HEK293 (cell line): ENCODE results near the gene PACSIN3.

Experiments used
- CTCF ChIA-PET: fragments of 350-600 bp; formaldehyde crosslinking; extraction: SDS; loops from one replicate; lab custom pipeline; 2021; ENCODE audit warnings: antibody characterized with exemption; lab: Yijun Ruan, JAX
- POLR2A ChIA-PET: fragments of 300-600 bp; formaldehyde crosslinking; extraction: SDS; loops from one replicate; lab custom pipeline; 2020; ENCODE audit warnings: antibody characterized with exemption, inconsistent platforms; lab: Yijun Ruan, JAX
- H3K27ac ChIP-seq: fragments of 200-500 bp; sonication (Bioruptor generic); 2 replicates; pipeline ENCODE4 v1.5.1; 2014; ENCODE audit warnings: low read depth, low read length, control low read depth, inconsistent platforms; ENCODE audit errors: extremely low read depth
- H3K36me3 ChIP-seq, 2 experiments: fragments of 200-500 bp in 1 of 2; sonication (Bioruptor generic) in 1 of 2; 1 replicate in 1 of 2; 2 replicates in 1 of 2; pipeline ENCODE4 v1.5.1; 2014 to 2017; ENCODE audit warnings: inconsistent platforms in 2 of 2, low read length in 2 of 2; ENCODE audit not compliant: control insufficient read depth in 2 of 2, insufficient read depth in 1 of 2
- H3K4me1 ChIP-seq: fragments of 200-500 bp; sonication (Bioruptor generic); 2 replicates; pipeline ENCODE4 v1.5.1; 2014; ENCODE audit warnings: mild to moderate bottlenecking, low read length, inconsistent platforms; ENCODE audit not compliant: control insufficient read depth, insufficient read depth
- H3K4me3 ChIP-seq: 2 replicates; pipeline ENCODE4 v1.5.1; 2011; ENCODE audit warnings: low read depth, mild to moderate bottlenecking, control low read depth, low read length, moderate library complexity
- H3K9me3 ChIP-seq: fragments of 200-500 bp; sonication (Bioruptor generic); 2 replicates; pipeline ENCODE4 v1.5.1; 2014; ENCODE audit warnings: low read depth, low read length, inconsistent platforms; ENCODE audit not compliant: control insufficient read depth, insufficient read depth
- CTCF ChIP-seq: fragments of 450-650 bp; formaldehyde crosslinking; IDR thresholded peaks from 2 replicates; pipeline ENCODE4 v1.5.1; 2016; ENCODE audit warnings: missing biosample characterization, missing genetic modification characterization
- EGR2 ChIP-seq: fragments of 450-650 bp; formaldehyde crosslinking; IDR thresholded peaks from 2 replicates; pipeline ENCODE4 v1.5.1; 2016; ENCODE audit warnings: low read depth, missing biosample characterization, missing genetic modification characterization
- GLIS1 ChIP-seq: fragments of 450-650 bp; formaldehyde crosslinking; IDR thresholded peaks from 2 replicates; pipeline ENCODE4 v1.5.1; 2016; ENCODE audit warnings: missing biosample characterization, missing genetic modification characterization
- GLIS2 ChIP-seq: fragments of 450-650 bp; formaldehyde crosslinking; IDR thresholded peaks from 2 replicates; pipeline ENCODE4 v1.5.1; 2016; ENCODE audit warnings: missing biosample characterization, missing genetic modification characterization
- KLF10 ChIP-seq: fragments of 450-650 bp; IDR thresholded peaks from 2 replicates; pipeline ENCODE4 v1.5.1; 2018; ENCODE audit warnings: missing biosample characterization, mild to moderate bottlenecking, missing genetic modification characterization
- KLF8 ChIP-seq: fragments of 450-650 bp; formaldehyde crosslinking; IDR thresholded peaks from 2 replicates; pipeline ENCODE4 v1.5.1; 2016; ENCODE audit warnings: missing biosample characterization, missing genetic modification characterization
- OVOL3 ChIP-seq: fragments of 450-650 bp; formaldehyde crosslinking; IDR thresholded peaks from 2 replicates; pipeline ENCODE4 v1.5.1; 2016; ENCODE audit warnings: missing biosample characterization, missing genetic modification characterization
- PATZ1 ChIP-seq: fragments of 450-650 bp; formaldehyde crosslinking; IDR thresholded peaks from 2 replicates; pipeline ENCODE4 v1.5.1; 2016; ENCODE audit warnings: missing biosample characterization, missing genetic modification characterization
- PBX3 ChIP-seq: sonication (generic); formaldehyde crosslinking; IDR thresholded peaks from 2 replicates; pipeline ENCODE4 v1.8.1; 2022; ENCODE audit warnings: mild to moderate bottlenecking, moderate library complexity, missing genetic modification reagents
- PRDM10 ChIP-seq: fragments of 450-650 bp; formaldehyde crosslinking; IDR thresholded peaks from 2 replicates; pipeline ENCODE4 v1.5.1; 2016; ENCODE audit warnings: missing biosample characterization, missing genetic modification characterization
- SCRT2 ChIP-seq: fragments of 450-650 bp; formaldehyde crosslinking; IDR thresholded peaks from 2 replicates; pipeline ENCODE4 v1.5.1; 2016; ENCODE audit warnings: missing biosample characterization, missing genetic modification characterization
- SP2 ChIP-seq: fragments of 450-650 bp; formaldehyde crosslinking; IDR thresholded peaks from 2 replicates; pipeline ENCODE4 v1.5.1; 2016; ENCODE audit warnings: missing biosample characterization, missing genetic modification characterization
- SP3 ChIP-seq: fragments of 450-650 bp; formaldehyde crosslinking; IDR thresholded peaks from 2 replicates; pipeline ENCODE4 v1.5.1; 2016; ENCODE audit warnings: missing biosample characterization, missing genetic modification characterization
- YY1 ChIP-seq: fragments of 450-650 bp; formaldehyde crosslinking; IDR thresholded peaks from 2 replicates; pipeline ENCODE4 v1.5.1; 2018; ENCODE audit warnings: missing biosample characterization, missing genetic modification characterization
- YY2 ChIP-seq: fragments of 450-650 bp; formaldehyde crosslinking; IDR thresholded peaks from 2 replicates; pipeline ENCODE4 v1.5.1; 2016; ENCODE audit warnings: missing biosample characterization, missing genetic modification characterization
- ZBTB17 ChIP-seq: fragments of 450-650 bp; formaldehyde crosslinking; IDR thresholded peaks from 2 replicates; pipeline ENCODE4 v1.5.1; 2016; ENCODE audit warnings: missing biosample characterization, missing genetic modification characterization
- ZFHX2 ChIP-seq: fragments of 450-650 bp; formaldehyde crosslinking; conservative IDR thresholded peaks from 2 replicates; pipeline ENCODE4 v1.5.1; 2016; ENCODE audit warnings: missing biosample characterization, missing genetic modification characterization
- ZIC2 ChIP-seq: fragments of 450-650 bp; formaldehyde crosslinking; IDR thresholded peaks from 2 replicates; pipeline ENCODE4 v1.5.1; 2016; ENCODE audit warnings: missing biosample characterization, missing genetic modification characterization
- ZNF174 ChIP-seq: fragments of 450-650 bp; formaldehyde crosslinking; IDR thresholded peaks from 2 replicates; pipeline ENCODE4 v1.5.0; 2017; ENCODE audit warnings: missing biosample characterization, mild to moderate bottlenecking, missing genetic modification characterization
- ZNF2 ChIP-seq: fragments of 450-650 bp; formaldehyde crosslinking; IDR thresholded peaks from 2 replicates; pipeline ENCODE4 v1.5.1; 2016; ENCODE audit warnings: missing biosample characterization, missing genetic modification characterization
- ZNF335 ChIP-seq: fragments of 450-650 bp; formaldehyde crosslinking; conservative IDR thresholded peaks from 2 replicates; pipeline ENCODE4 v1.5.1; 2016; ENCODE audit warnings: missing biosample characterization, missing genetic modification characterization
- ZNF473 ChIP-seq: fragments of 450-650 bp; formaldehyde crosslinking; IDR thresholded peaks from 2 replicates; pipeline ENCODE4 v1.5.1; 2017; ENCODE audit warnings: missing biosample characterization, missing genetic modification characterization
- ZNF621 ChIP-seq: fragments of 450-650 bp; formaldehyde crosslinking; IDR thresholded peaks from 2 replicates; pipeline ENCODE4 v1.5.1; 2017; ENCODE audit warnings: missing biosample characterization, missing genetic modification characterization
- ZNF658 ChIP-seq: fragments of 450-650 bp; formaldehyde crosslinking; IDR thresholded peaks from 2 replicates; pipeline ENCODE4; 2016; ENCODE audit warnings: missing biosample characterization, missing genetic modification characterization
- ZNF76 ChIP-seq: fragments of 450-650 bp; formaldehyde crosslinking; IDR thresholded peaks from 2 replicates; pipeline ENCODE4; 2016; ENCODE audit warnings: low read depth, missing biosample characterization, missing genetic modification characterization, borderline replicate concordance
- ZSCAN30 ChIP-seq: fragments of 450-650 bp; IDR thresholded peaks from 2 replicates; pipeline ENCODE4 v1.5.1; 2018; ENCODE audit warnings: missing biosample characterization, mild to moderate bottlenecking, missing genetic modification characterization, moderate library complexity
- ZXDB ChIP-seq: fragments of 450-650 bp; formaldehyde crosslinking; IDR thresholded peaks from 2 replicates; pipeline ENCODE4 v1.5.1; 2016; ENCODE audit warnings: missing biosample characterization, missing genetic modification characterization

Gene PACSIN3

GRCh38 chr11:47176328-47177228 lies 9.7 kb downstream of the PACSIN3 start, which contains the start of gene ARFGAP2:
Gene ARFGAP2, minus strand, starts transcription at chr11:47176879. Its CDS starts 26 bp downstream, at chr11:47176853.
- Histone ChIP-seq H3K4me3 (peak within 1 kb of the TSS; percentile 97), H3K27ac (peak within 1 kb of the TSS; percentile 70), H3K4me1 (no peaks in the 10 kb centered on the region), H3K9me3 (no peaks in the 10 kb centered on the region), H3K36me3 (peaks cover 0 to 71% of the 10 kb centered on the region in 2 experiments; a peak in 1 of 3 replicates)
- POLR2A ChIA-PET: interaction anchor here (1.7 to 4.4 kb wide), 3 partner anchors 39 to 72 kb away, joined by 3 to 45 read pairs (median 6); partner anchors contain the start of genes ACP2 and DDB2
- CTCF ChIA-PET: interaction anchor here (0.6 to 4.0 kb wide), 12 partner anchors 12 to 648 kb away, joined by 3 to 25 read pairs (median 6); partner anchors contain the start of gene ACP2
- TF ChIP-seq ZNF473 (tag by site-specific recombination) (no peak), SP3 (tag by site-specific recombination) (peak; percentile 48), ZBTB17 (peak; percentile 68), ZNF174 (tag by site-specific recombination) (no peak), ZIC2 (tag by site-specific recombination) (0 out of 2 replicates have a peak, but pooled peaks have one; percentile 18), YY1 (tag by site-specific recombination) (peak; percentile 74), GLIS2 (peak; percentile 87), ZNF2 (0 out of 2 replicates have a peak, but pooled peaks have one; percentile 16), ZSCAN30 (tag by site-specific recombination) (no peak), ZNF658 (tag by site-specific recombination) (no peak), EGR2 (tag by site-specific recombination) (peak; percentile 84), SCRT2 (0 out of 2 replicates have a peak, but pooled peaks have one; percentile 18), PBX3 (CRISPR knock-in tag) (peak; percentile 56; the same call in 1 of the 2 replicates), KLF8 (peak; percentile 50; the same call in 1 of the 2 replicates), OVOL3 (tag by site-specific recombination) (peak; percentile 50; the same call in 1 of the 2 replicates), GLIS1 (tag by site-specific recombination) (peak; percentile 87), SP2 (peak; percentile 87), ZFHX2 (peak; percentile 96), CTCF (tag by site-specific recombination) (no peak; the same call in 1 of the 2 replicates), KLF10 (tag by site-specific recombination) (peak; percentile 91), YY2 (tag by site-specific recombination) (peak; percentile 79), PATZ1 (peak; percentile 86; the same call in 1 of the 2 replicates), PRDM10 (tag by site-specific recombination) (peak; percentile 65), ZNF335 (tag by site-specific recombination) (0 out of 2 replicates have a peak, but pooled peaks have one; percentile 47), ZNF621 (tag by site-specific recombination) (no peak), ZXDB (peak; percentile 47; the same call in 1 of the 2 replicates), ZNF76 (tag by site-specific recombination) (peak; percentile 87)
